Subcutaneous abdominal adipose tissue (tissue), 5 donors: ENCODE data around the gene CCNYL1.
"Not testable (repeated sequence)": the region's sequence is repeated elsewhere in the genome, so short reads cannot be mapped to it uniquely, and the experiment has no call there.

Experiments
- H3K27ac ChIP-seq: one replicate; pipeline ENCODE4 v1.7.0; 2013; ENCODE audit warnings: low read depth, mild to moderate bottlenecking, inconsistent platforms, low read length, moderate library complexity
- H3K27me3 ChIP-seq, 5 donors: one replicate each; pipeline ENCODE4 v1.7.0; 2013; ENCODE audit warnings: low read length in 5 of 5, inconsistent platforms in 1 of 5; ENCODE audit not compliant: control insufficient read depth in 5 of 5, insufficient read depth in 4 of 5
- H3K36me3 ChIP-seq, 5 donors: one replicate each; pipeline ENCODE4 v1.7.0; 2013; ENCODE audit warnings: low read length in 5 of 5; ENCODE audit not compliant: control insufficient read depth in 5 of 5, insufficient read depth in 5 of 5
- H3K4me1 ChIP-seq, 5 donors: one replicate each; pipeline ENCODE4 v1.7.0; 2013; ENCODE audit warnings: low read length in 5 of 5, mild to moderate bottlenecking in 3 of 5, moderate library complexity in 1 of 5; ENCODE audit not compliant: control insufficient read depth in 5 of 5, insufficient read depth in 5 of 5
- H3K4me3 ChIP-seq, 5 donors: one replicate each; pipeline ENCODE4 v1.7.0; 2013; ENCODE audit warnings: low read length in 5 of 5, low read depth in 1 of 5
- H3K9ac ChIP-seq, 5 donors: one replicate each; pipeline ENCODE4 v1.7.0; 2013; ENCODE audit warnings: low read length in 5 of 5, mild to moderate bottlenecking in 4 of 5, moderate library complexity in 3 of 5
- H3K9me3 ChIP-seq, 5 donors: one replicate each; pipeline ENCODE4 v1.7.0; 2013; ENCODE audit warnings: low read length in 5 of 5; ENCODE audit not compliant: control insufficient read depth in 5 of 5
- donor health status: healthy.
- donor health status: healthy.
- donor health status: healthy.
- donor health status: healthy.
- donor health status: healthy.

Gene CCNYL1

GRCh38 chr2:207748993-207749392, 37.6 kb downstream of the CCNYL1 start:
- Histone ChIP-seq H3K27me3 (no peaks in the 10 kb centered on the region), H3K9me3 (no peaks in the 10 kb centered on the region), H3K4me3 (no peak overlapping the region), H3K27ac (no peak overlapping the region), H3K4me1 (peaks cover 0 to 6% (median 4%) of the 10 kb centered on the region in 5 donors), H3K36me3 (peaks cover 11 to 42% (median 19%) of the 10 kb centered on the region in 5 donors), H3K9ac (no peak overlapping the region)

GRCh38 chr2:207749873-207750272, 38.4 kb downstream of the CCNYL1 start:
- H3K9ac ChIP-seq = peak overlapping the region in 1 of 5 donors; percentile 40
- no peaks in the 10 kb centered on the region for H3K9me3 ChIP-seq
- no peaks in the 10 kb centered on the region for H3K27me3 ChIP-seq
- H3K4me1 ChIP-seq = peaks cover 0 to 6% (median 4%) of the 10 kb centered on the region in 5 donors
- peaks cover 12 to 46% (median 18%) of the 10 kb centered on the region in 5 donors for H3K36me3 ChIP-seq
- H3K4me3 ChIP-seq = no peak overlapping the region
- H3K27ac ChIP-seq = no peak overlapping the region

GRCh38 chr2:207750345-207750744, 38.9 kb downstream of the CCNYL1 start:
- H3K27ac ChIP-seq = no peak overlapping the region
- peaks cover 12 to 46% (median 22%) of the 10 kb centered on the region in 5 donors for H3K36me3 ChIP-seq
- H3K9ac ChIP-seq = peak overlapping the region in 1 of 5 donors; percentile 40

GRCh38 chr2:207750876-207751275, 39.4 kb downstream of the CCNYL1 start:
- peaks cover 12 to 46% (median 22%) of the 10 kb centered on the region in 5 donors for H3K36me3 ChIP-seq
- H3K4me3 ChIP-seq = no peak overlapping the region
- no peak overlapping the region for H3K27ac ChIP-seq
- no peaks in the 10 kb centered on the region for H3K27me3 ChIP-seq
- peaks cover 0 to 4% (median 0%) of the 10 kb centered on the region in 5 donors for H3K4me1 ChIP-seq
- no peaks in the 10 kb centered on the region for H3K9me3 ChIP-seq
- H3K9ac ChIP-seq = no peak overlapping the region

More at GRCh38 chr2:207750345-207750744, 38.9 kb downstream of the CCNYL1 start:
- H3K27me3 ChIP-seq = no peaks in the 10 kb centered on the region
- no peak overlapping the region for H3K4me3 ChIP-seq
- H3K9me3 ChIP-seq = no peaks in the 10 kb centered on the region
- H3K4me1 ChIP-seq = peaks cover 0 to 4% (median 2%) of the 10 kb centered on the region in 5 donors

- H3K27me3 ChIP-seq, H3K9me3 ChIP-seq, H3K9ac ChIP-seq, H3K4me1 ChIP-seq, H3K4me3 ChIP-seq, H3K27ac ChIP-seq: not testable (repeated sequence)
- H3K36me3 ChIP-seq = peaks cover 12 to 31% (median 16%) of the 10 kb centered on the region in 5 donors
These were observed 42.2 kb downstream of the CCNYL1 start for GRCh38 chr2:207753688-207754087.

GRCh38 chr2:207754498-207755383, 43.3 kb downstream of the CCNYL1 start:
- Histone ChIP-seq H3K9ac (no peak overlapping the region), H3K4me3 (no peak overlapping the region), H3K27me3 (no peaks in the 10 kb centered on the region), H3K9me3 (no peaks in the 10 kb centered on the region), H3K36me3 (peaks cover 12 to 32% (median 17%) of the 10 kb centered on the region in 5 donors), H3K4me1 (peaks cover 0 to 4% (median 0%) of the 10 kb centered on the region in 5 donors), H3K27ac (no peak overlapping the region)

- H3K27me3 ChIP-seq = no peaks in the 10 kb centered on the region
- H3K27ac ChIP-seq = no peak overlapping the region
- no peak overlapping the region for H3K4me3 ChIP-seq
- H3K36me3 ChIP-seq = peaks cover 11 to 40% (median 23%) of the 10 kb centered on the region in 5 donors
- peaks cover 0 to 5% (median 0%) of the 10 kb centered on the region in 5 donors for H3K4me1 ChIP-seq
- H3K9me3 ChIP-seq = no peaks in the 10 kb centered on the region
- no peak overlapping the region for H3K9ac ChIP-seq
These were observed 46.6 kb downstream of the CCNYL1 start for GRCh38 chr2:207758025-207758424.

- Histone ChIP-seq H3K27me3 (no peaks in the 10 kb centered on the region), H3K4me3 (no peak overlapping the region), H3K9ac (no peak overlapping the region), H3K9me3 (no peaks in the 10 kb centered on the region), H3K27ac (no peak overlapping the region), H3K4me1 (peaks cover 0 to 19% (median 18%) of the 10 kb centered on the region in 5 donors), H3K36me3 (peaks cover 0 to 31% (median 19%) of the 10 kb centered on the region in 5 donors)
These were observed 48.5 kb downstream of the CCNYL1 start for GRCh38 chr2:207759890-207760289.

- no peaks in the 10 kb centered on the region for H3K9me3 ChIP-seq
- H3K4me3 ChIP-seq = no peak overlapping the region
- H3K4me1 ChIP-seq = peaks cover 0 to 24% (median 22%) of the 10 kb centered on the region in 5 donors
- H3K9ac ChIP-seq = no peak overlapping the region
- H3K27ac ChIP-seq = no peak overlapping the region
- H3K36me3 ChIP-seq = peaks cover 0 to 27% (median 16%) of the 10 kb centered on the region in 5 donors
- no peaks in the 10 kb centered on the region for H3K27me3 ChIP-seq
These were observed 49.0 kb downstream of the CCNYL1 start for GRCh38 chr2:207760453-207760852.

- peaks cover 0 to 27% (median 16%) of the 10 kb centered on the region in 5 donors for H3K36me3 ChIP-seq
These were observed 50.0 kb downstream of the CCNYL1 start for GRCh38 chr2:207761426-207761825.

More at GRCh38 chr2:207761426-207761825, 50.0 kb downstream of the CCNYL1 start:
- H3K9ac ChIP-seq, H3K27ac ChIP-seq, H3K4me3 ChIP-seq, H3K9me3 ChIP-seq, H3K27me3 ChIP-seq: not testable (repeated sequence)
- peaks cover 0 to 33% (median 29%) of the 10 kb centered on the region in 5 donors for H3K4me1 ChIP-seq
